ENCODE results near the gene C1orf35. TPM values are rescaled to one million over a fixed set of nuclear protein-coding genes. Genes with fewer than 3 reads are reported as not detected.

Gene C1orf35
- total and polyA plus RNA-seq, 2 of the 8 experiments (the other 6 are each of a cell fraction or from before 2014, with no cell fraction given), result 18.6 to 19.9 TPM

GRCh38 chr1:228105996-228106799 lies 3.1 kb upstream of the C1orf35 start:
- no peak for TF ChIP-seq SP4 (IDR thresholded peaks at IDR 0.05; ENCODE audit: low read length)
- peak in 1 of 2 experiments; percentile 29; a peak in 1 of 3 replicates for TF ChIP-seq POLR2A (IDR thresholded peaks at IDR 0.05; ENCODE audit: control extremely low read depth in 1 of 2, low read depth in 2 of 2, low read length in 2 of 2)
- Histone ChIP-seq H2BK5ac (ENCODE audit: low read depth, low read length) (no peak overlapping the region), H3K27me3 (replicated peaks in 1 of 4; ENCODE audit: control insufficient read depth in 3 of 4, extremely low read depth in 1 of 4, insufficient read depth in 3 of 4, low read length in 3 of 4) (peaks cover 0 to 6% (median 5%) of the 10 kb centered on the region in 4 experiments; a peak in 2 of 7 replicates), H3K23me2 (ENCODE audit: low read depth, low read length) (peaks cover 14% of the 10 kb centered on the region; the same call in 1 of the 2 replicates), H3K79me1 (ENCODE audit: low read depth, low read length) (peaks cover 15% of the 10 kb centered on the region; the same call in 1 of the 2 replicates), H3K79me2 (ENCODE audit: control insufficient read depth in 1 of 2, insufficient read depth in 2 of 2, low read length in 2 of 2) (peaks cover 3 to 8% of the 10 kb centered on the region in 2 experiments; a peak in 2 of 4 replicates), H3K14ac (ENCODE audit: insufficient read length) (no peak overlapping the region), H3K36me3 (ENCODE audit: control insufficient read depth in 2 of 4, insufficient read depth in 4 of 4, low read length in 3 of 4) (peaks cover 3 to 16% (median 8%) of the 10 kb centered on the region in 4 experiments; a peak in 5 of 8 replicates), H3K4ac (replicated peaks; ENCODE audit: insufficient read length, low read depth, low read length) (no peak overlapping the region), H4K20me1 (replicated peaks in 1 of 2; ENCODE audit: control insufficient read depth in 1 of 2, insufficient read depth in 2 of 2, low read length in 2 of 2) (peaks cover 0 to 17% of the 10 kb centered on the region in 2 experiments), H2BK120ac (replicated peaks; ENCODE audit: low read depth, low read length) (no peak overlapping the region), H3K4me1 (replicated peaks in 1 of 4; ENCODE audit: control insufficient read depth in 3 of 4, insufficient read depth in 4 of 4, low read length in 3 of 4) (peaks cover 0 to 7% (median 2%) of the 10 kb centered on the region in 4 experiments; a peak in 6 of 7 replicates), H4K91ac (replicated peaks; ENCODE audit: insufficient read length, low read length) (no peak overlapping the region), H3K18ac (ENCODE audit: extremely low read depth, low read length) (no peak overlapping the region), H3K9me3 (ENCODE audit: insufficient read depth in 2 of 2, low read depth in 1 of 2, low read length in 1 of 2) (no peaks in the 10 kb centered on the region), H3K23ac (ENCODE audit: insufficient read length) (no peak overlapping the region), H4K5ac (ENCODE audit: insufficient read length, low read depth, low read length) (no peak overlapping the region), H3K4me2 (ENCODE audit: insufficient read depth in 1 of 2, low read depth in 2 of 2, low read length in 2 of 2) (no peak overlapping the region), H2BK15ac (ENCODE audit: low read length) (no peak overlapping the region), H3K56ac (replicated peaks; ENCODE audit: insufficient read length, low read depth, low read length) (no peak overlapping the region), H3K9ac (replicated peaks in 1 of 4; ENCODE audit: extremely low read depth in 1 of 4, low read depth in 3 of 4, low read length in 3 of 4) (no peak overlapping the region), H3K27ac (ENCODE audit: low read depth, low read length) (no peak overlapping the region), H2BK20ac (ENCODE audit: low read length) (no peak overlapping the region), H2BK12ac (ENCODE audit: low read depth, low read length) (no peak overlapping the region), H3K4me3 (ENCODE audit: extremely low read depth in 1 of 4, insufficient read depth in 2 of 4, low read depth in 3 of 4, low read length in 4 of 4) (no peak overlapping the region), H2AK5ac (ENCODE audit: low read depth, low read length) (no peak overlapping the region), H4K8ac (ENCODE audit: extremely low read depth, insufficient read depth, low read length) (no peak overlapping the region), H2AFZ (ENCODE audit: low read length) (no peak overlapping the region)
- 89% methylated on average over 8 of the region's 8 CpGs; no CpG with 5 or more reads in 1 of the 2 experiments for WGBS, 2 experiments (ENCODE audit: extremely low coverage in 1 of 2, insufficient coverage in 1 of 2, insufficient read length in 1 of 2, insufficient replicate concordance in 2 of 2, low coverage in 1 of 2, low lambda C conversion rate in 2 of 2, missing lambda C conversion rate in 1 of 2)
- no peak for DNase-seq (ENCODE audit: low read depth in 1 of 2, low spot score in 2 of 2)
- ChIA-PET POLR2A (ENCODE audit: partially characterized antibody) (interaction anchor here (0.8 to 2.1 kb wide), 4 partner anchors 14 to 351 kb away, joined by 3 to 7 read pairs (median 4); a partner anchor contains a TSS), CTCF (ENCODE audit: partially characterized antibody) (interaction anchor here (0.6 to 1.8 kb wide), 6 partner anchors 46 to 389 kb away, joined by 3 to 8 read pairs (median 3); no protein-coding TSS in a partner anchor)
- no peak for FAIRE-seq
